NB4 (cell line): ENCODE data around the gene ATOH8.
A peak's percentile ranks its signal among the peaks of the same experiment; 100 is the strongest.

Experiments used
- DNase-seq: peaks from one replicate; pipeline ENCODE4 v3.0.0; 2010; ENCODE audit warnings: low read depth
- H3K4me3 ChIP-seq: one replicate; pipeline ENCODE4 v1.5.1; 2011; ENCODE audit warnings: mild to moderate bottlenecking, low read depth, low read length, moderate library complexity
- CTCF ChIP-seq: IDR thresholded peaks from one replicate; pipeline ENCODE4 v1.5.1; 2012; ENCODE audit warnings: low read depth, low read length
- MAX ChIP-seq: IDR thresholded peaks from 2 replicates; pipeline ENCODE4 v1.6.1; 2011; ENCODE audit warnings: low read depth, low read length
- MYC ChIP-seq: IDR thresholded peaks from 2 replicates; pipeline ENCODE4 v1.6.1; 2011; ENCODE audit warnings: low read depth, low read length
- POLR2A ChIP-seq: IDR thresholded peaks from 2 replicates; pipeline ENCODE4 v1.6.1; 2011; ENCODE audit warnings: mild to moderate bottlenecking; ENCODE audit not compliant: insufficient read length; ENCODE audit errors: extremely low read depth

Gene ATOH8

GRCh38 chr2:85769236-85769982 is 15.6 kb downstream of the ATOH8 start:
- peak; percentile 43 for DNase-seq

GRCh38 chr2:85769983-85770362 is 16.2 kb downstream of the ATOH8 start:
- TF ChIP-seq MAX = no peak
- TF ChIP-seq MYC = no peak
- TF ChIP-seq POLR2A = no peak
- no peak for TF ChIP-seq CTCF
- H3K4me3 ChIP-seq = no peak overlapping the region
- no peak for DNase-seq

More at GRCh38 chr2:85769236-85769982, 15.6 kb downstream of the ATOH8 start:
- TF ChIP-seq CTCF = peak; percentile 42
- TF ChIP-seq MYC = no peak
- H3K4me3 ChIP-seq = no peak overlapping the region

- H3K4me3 ChIP-seq = no peak overlapping the region
- TF ChIP-seq MAX (no peak), CTCF (no peak), MYC (no peak), POLR2A (no peak)
- no peak for DNase-seq
Observed at GRCh38 chr2:85770369-85770768, 16.6 kb downstream of the ATOH8 start.

- TF ChIP-seq CTCF (no peak), POLR2A (no peak), MAX (no peak), MYC (no peak)
- no peak overlapping the region for H3K4me3 ChIP-seq
- DNase-seq = no peak
Observed at GRCh38 chr2:85770786-85771409, 17.1 kb downstream of the ATOH8 start.

GRCh38 chr2:85771486-85771885 is 17.7 kb downstream of the ATOH8 start:
- no peak for TF ChIP-seq MAX
- no peak for TF ChIP-seq POLR2A
- TF ChIP-seq MYC = no peak
- TF ChIP-seq CTCF = no peak
- no peak overlapping the region for H3K4me3 ChIP-seq
- no peak for DNase-seq
